Neural progenitor cell (in vitro differentiated cells): ENCODE results near the gene FNIP1. TPM values are rescaled to one million over a fixed set of nuclear protein-coding genes. Genes with fewer than 3 reads are reported as not detected.
"Not testable (repeated sequence)": the region's sequence is repeated elsewhere in the genome, so short reads cannot be mapped to it uniquely, and the experiment has no call there.

Source experiments
- DNase-seq: peaks from one replicate; pipeline ENCODE4 v3.0.0-alpha.2; 2016; ENCODE audit warnings: low spot score
- H2AFZ ChIP-seq: fragments of 200-600 bp; sonication (generic); replicated peaks from 2 replicates; pipeline ENCODE4 v1.6.1; 2016; ENCODE audit warnings: antibody characterized with exemption
- H3F3A ChIP-seq: fragments of 200-600 bp; sonication (generic); 2 replicates; pipeline ENCODE4 v1.6.1; 2016; ENCODE audit warnings: antibody characterized with exemption, low read depth
- H3K27ac ChIP-seq: fragments of 200-600 bp; sonication (generic); 2 replicates; pipeline ENCODE4 v1.5.1; 2016; ENCODE audit warnings: mild to moderate bottlenecking
- H3K27me3 ChIP-seq: fragments of 200-600 bp; sonication (generic); 2 replicates; pipeline ENCODE4 v1.6.1; 2016; ENCODE audit warnings: mild to moderate bottlenecking, moderate library complexity
- H3K36me3 ChIP-seq: fragments of 200-600 bp; sonication (generic); 2 replicates; pipeline ENCODE4 v1.5.1; 2016
- H3K4me1 ChIP-seq: fragments of 200-600 bp; sonication (generic); 2 replicates; pipeline ENCODE4 v1.6.1; 2016; ENCODE audit warnings: mixed run types
- H3K4me2 ChIP-seq: fragments of 200-600 bp; sonication (generic); 2 replicates; pipeline ENCODE4 v1.6.1; 2016
- H3K4me3 ChIP-seq: fragments of 200-600 bp; sonication (generic); 2 replicates; pipeline ENCODE4 v1.5.1; 2016
- H3K79me2 ChIP-seq: fragments of 200-600 bp; sonication (generic); 2 replicates; pipeline ENCODE4 v1.6.1; 2016; ENCODE audit warnings: low read depth
- H3K9ac ChIP-seq: fragments of 200-600 bp; sonication (generic); 2 replicates; pipeline ENCODE4 v1.6.1; 2016
- H3K9me3 ChIP-seq: fragments of 200-600 bp; sonication (generic); 2 replicates; pipeline ENCODE4 v1.5.1; 2016; ENCODE audit warnings: low read depth
- H4K20me1 ChIP-seq: fragments of 200-600 bp; sonication (generic); 2 replicates; pipeline ENCODE4 v1.6.1; 2016; ENCODE audit warnings: low read depth
- H3K27ac Mint-ChIP-seq: 3 replicates; pipeline ENCODE4 v1.8.0; 2021; ENCODE audit warnings: mixed read lengths
- H3K27me3 Mint-ChIP-seq: 2 replicates; pipeline ENCODE4 v1.8.0; 2022; ENCODE audit warnings: low read depth, mild to moderate bottlenecking, inconsistent platforms, moderate library complexity, mixed read lengths; ENCODE audit not compliant: insufficient read depth
- H3K36me3 Mint-ChIP-seq: 3 replicates; pipeline ENCODE4 v1.8.0; 2021; ENCODE audit warnings: mixed read lengths
- H3K4me1 Mint-ChIP-seq: 3 replicates; pipeline ENCODE4 v1.8.0; 2021; ENCODE audit warnings: mixed read lengths
- H3K4me3 Mint-ChIP-seq: 3 replicates; pipeline ENCODE4 v1.8.0; 2021; ENCODE audit warnings: mild to moderate bottlenecking, moderate library complexity, mixed read lengths
- H3K9me3 Mint-ChIP-seq: 3 replicates; pipeline ENCODE4 v1.8.0; 2020; ENCODE audit warnings: mixed read lengths
- CTCF ChIP-seq: fragments of 200-600 bp; sonication (generic); IDR thresholded peaks from 2 replicates; pipeline ENCODE4 v1.5.1; 2017; ENCODE audit warnings: antibody characterized with exemption, mild to moderate bottlenecking
- EZH2 ChIP-seq: fragments of 200-600 bp; sonication (generic); IDR thresholded peaks from 2 replicates; pipeline ENCODE4 v1.6.1; 2017; ENCODE audit warnings: antibody characterized with exemption, mild to moderate bottlenecking, moderate library complexity
- EZH2phosphoT487 ChIP-seq: fragments of 200-600 bp; sonication (generic); IDR thresholded peaks from 2 replicates; pipeline ENCODE4 v1.6.1; 2017; ENCODE audit warnings: antibody characterized with exemption
- total RNA-seq: library from RNA; depleted of rRNA; stranded (reverse); fragments of >200 nt; gene quantifications from 2 replicates; pipeline ENCODE4 v1.2.3, GENCODE V29; 2015; ENCODE audit warnings: low replicate concordance

FNIP1 gene
- total RNA-seq, result 26.0 and 44.4 TPM in 2 replicates

GRCh38 chr5:131796793-131797693 lies at the start of gene FNIP1:
Gene FNIP1 (minus strand): TSS chr5:131797017. CDS start chr5:131796921, 96 bp downstream.
- peak; percentile 30 for TF ChIP-seq CTCF
- peak; percentile 40 for TF ChIP-seq EZH2
- no peak for TF ChIP-seq EZH2phosphoT487
- H3K79me2 ChIP-seq, result peaks cover 44% of the 10 kb centered on the region
- H3K9ac ChIP-seq, result peak within 1 kb of the TSS; percentile 62
- H3K9me3 ChIP-seq, result no peaks in the 10 kb centered on the region
- peak; percentile 98 for DNase-seq
- peaks cover 15% of the 10 kb centered on the region for H3K4me1 ChIP-seq
- no peaks in the 10 kb centered on the region for H3K36me3 ChIP-seq
- Mint-ChIP-seq H3K27ac (peak within 1 kb of the TSS; percentile 94), H3K36me3 (peaks cover 3% of the 10 kb centered on the region), H3K4me3 (peak within 1 kb of the TSS; percentile 98), H3K27me3 (no peaks in the 10 kb centered on the region), H3K4me1 (peaks cover 26% of the 10 kb centered on the region), H3K9me3 (no peaks in the 10 kb centered on the region)
- H3K27ac ChIP-seq, result no peak within 1 kb of the TSS
- peaks cover 19% of the 10 kb centered on the region for H3F3A ChIP-seq
- peaks cover 34% of the 10 kb centered on the region for H3K27me3 ChIP-seq
- peak within 1 kb of the TSS; percentile 89 for H2AFZ ChIP-seq
- H4K20me1 ChIP-seq, result peaks cover 39% of the 10 kb centered on the region
- peak within 1 kb of the TSS; percentile 92 for H3K4me2 ChIP-seq
- peak within 1 kb of the TSS; percentile 70 for H3K4me3 ChIP-seq

- Histone ChIP-seq H3K79me2 (no peaks in the 10 kb centered on the region), H3K9me3 (peaks cover 13% of the 10 kb centered on the region), H3K27ac (no peak overlapping the region), H3K4me1 (no peaks in the 10 kb centered on the region), H3K27me3 (no peaks in the 10 kb centered on the region), H3K36me3 (no peaks in the 10 kb centered on the region), H4K20me1 (no peaks in the 10 kb centered on the region), H3K9ac (no peak overlapping the region), H3K4me3 (no peak overlapping the region), H2AFZ (no peak overlapping the region), H3K4me2 (no peak overlapping the region), H3F3A (no peaks in the 10 kb centered on the region)
- Mint-ChIP-seq H3K4me1 (no peaks in the 10 kb centered on the region), H3K27ac (no peak overlapping the region), H3K9me3 (peaks cover 44% of the 10 kb centered on the region), H3K27me3 (peaks cover 8% of the 10 kb centered on the region), H3K4me3 (no peak overlapping the region), H3K36me3 (no peaks in the 10 kb centered on the region)
- no peak for DNase-seq
- TF ChIP-seq EZH2phosphoT487 (no peak), EZH2 (no peak), CTCF (no peak)
These were observed 49.7 kb upstream of the FNIP1 start for GRCh38 chr5:131846536-131846935.

- Histone ChIP-seq H3K9ac (no peak overlapping the region), H4K20me1 (no peaks in the 10 kb centered on the region), H3K9me3 (peaks cover 13% of the 10 kb centered on the region), H3K79me2 (no peaks in the 10 kb centered on the region), H3K4me1 (no peaks in the 10 kb centered on the region), H3K27me3 (no peaks in the 10 kb centered on the region), H3F3A (no peaks in the 10 kb centered on the region), H2AFZ (no peak overlapping the region), H3K36me3 (no peaks in the 10 kb centered on the region), H3K4me2 (no peak overlapping the region), H3K4me3 (no peak overlapping the region), H3K27ac (no peak overlapping the region)
- Mint-ChIP-seq H3K36me3 (no peaks in the 10 kb centered on the region), H3K4me3 (no peak overlapping the region), H3K27ac (no peak overlapping the region), H3K9me3 (peaks cover 44% of the 10 kb centered on the region), H3K4me1 (no peaks in the 10 kb centered on the region), H3K27me3 (peaks cover 8% of the 10 kb centered on the region)
- no peak for TF ChIP-seq EZH2phosphoT487
- DNase-seq, result no peak
These were observed 49.0 kb upstream of the FNIP1 start for GRCh38 chr5:131845828-131846227.

- not testable (repeated sequence) for DNase-seq, H3K27me3 ChIP-seq, H3K4me1 Mint-ChIP-seq, H3K4me1 ChIP-seq, H3K4me3 ChIP-seq, H3K9ac ChIP-seq, H3K4me2 ChIP-seq, H3K4me3 Mint-ChIP-seq, H3K36me3 Mint-ChIP-seq, H3K36me3 ChIP-seq, H4K20me1 ChIP-seq, H3K9me3 ChIP-seq, H3K27me3 Mint-ChIP-seq, H3K27ac Mint-ChIP-seq, H3F3A ChIP-seq, H3K79me2 ChIP-seq, H2AFZ ChIP-seq, H3K27ac ChIP-seq
- peaks cover 37% of the 10 kb centered on the region for H3K9me3 Mint-ChIP-seq
These were observed 46.2 kb upstream of the FNIP1 start for GRCh38 chr5:131842971-131843370.

- H3K4me1 Mint-ChIP-seq, H3K36me3 ChIP-seq, H3K4me3 Mint-ChIP-seq, DNase-seq, H3K27ac Mint-ChIP-seq, H3K4me3 ChIP-seq, H3K9ac ChIP-seq, H2AFZ ChIP-seq, H3K9me3 ChIP-seq, H3K27me3 Mint-ChIP-seq, H3K4me2 ChIP-seq, H3K79me2 ChIP-seq, H3K4me1 ChIP-seq, H3K27me3 ChIP-seq, H4K20me1 ChIP-seq, H3K36me3 Mint-ChIP-seq, H3F3A ChIP-seq, H3K27ac ChIP-seq: not testable (repeated sequence)
- H3K9me3 Mint-ChIP-seq, result peaks cover 12% of the 10 kb centered on the region
These were observed 35.9 kb upstream of the FNIP1 start for GRCh38 chr5:131832702-131833101.
